K562 (cell line): Measurements from ENCODE around the gene METTL6.

Experiments
- ATF3 ChIP-seq, 2 experiments: fragments of 450-650 bp in 1 of 2; sonication (generic) in 1 of 2; formaldehyde crosslinking in 1 of 2; IDR thresholded peaks in 1 of 2; conservative IDR thresholded peaks in 1 of 2; 2 replicates each; pipeline versions ENCODE4 v1.6.1 to v1.8.1; 2016 to 2023; ENCODE audit warnings: mild to moderate bottlenecking in 2 of 2, moderate library complexity in 2 of 2, inconsistent platforms in 1 of 2, missing genetic modification reagents in 1 of 2
- CBFB ChIP-seq: sonication (generic); formaldehyde crosslinking; IDR thresholded peaks from 2 replicates; pipeline ENCODE4 v1.4.0; 2020; ENCODE audit warnings: mild to moderate bottlenecking, missing genetic modification reagents
- CBX5 ChIP-seq: IDR thresholded peaks from 2 replicates; pipeline ENCODE4 v1.6.1; 2014; ENCODE audit warnings: low read depth, borderline replicate concordance
- EGR1 ChIP-seq: fragments of 450-650 bp; conservative IDR thresholded peaks from 2 replicates; pipeline ENCODE4 v1.6.1; 2017; ENCODE audit warnings: mild to moderate bottlenecking
- GATA2 ChIP-seq: sonication (generic); formaldehyde crosslinking; IDR thresholded peaks from 2 replicates; pipeline ENCODE4 v1.4.0; 2020; ENCODE audit warnings: mild to moderate bottlenecking, missing genetic modification reagents
- REST ChIP-seq, 2 experiments: fragments of 450-650 bp; formaldehyde crosslinking in 1 of 2; IDR thresholded peaks; 2 replicates each; pipeline versions ENCODE4 v1.4.0 to v1.6.1; 2014 to 2020; ENCODE audit warnings: mild to moderate bottlenecking in 2 of 2, borderline replicate concordance in 1 of 2, low read depth in 1 of 2

GRCh38 chr3:15387735-15388134 is 39.6 kb downstream of the METTL6 start:
- no peak for TF ChIP-seq CBFB (CRISPR knock-in tag)
- TF ChIP-seq GATA2 = no peak
- no peak for TF ChIP-seq CBX5
- TF ChIP-seq EGR1 = no peak
- no peak for TF ChIP-seq REST (IDR thresholded peaks at IDR 0.05; ENCODE audit: borderline replicate concordance)
- TF ChIP-seq REST (CRISPR knock-in tag; IDR thresholded peaks at IDR 0.05; ENCODE audit: low read depth) = no peak
- TF ChIP-seq ATF3 (IDR thresholded peaks at IDR 0.05) = no peak
- no peak for TF ChIP-seq ATF3 (CRISPR knock-in tag; conservative IDR thresholded peaks at IDR 0.05)
